ENCODE results near the gene ASIC1. TPM values are rescaled to one million over a fixed set of nuclear protein-coding genes. Genes with fewer than 3 reads are reported as not detected.

ASIC1 gene
- total RNA-seq, 2 donors from 2014 or later: 0.52 to 0.99 TPM

DNA sequence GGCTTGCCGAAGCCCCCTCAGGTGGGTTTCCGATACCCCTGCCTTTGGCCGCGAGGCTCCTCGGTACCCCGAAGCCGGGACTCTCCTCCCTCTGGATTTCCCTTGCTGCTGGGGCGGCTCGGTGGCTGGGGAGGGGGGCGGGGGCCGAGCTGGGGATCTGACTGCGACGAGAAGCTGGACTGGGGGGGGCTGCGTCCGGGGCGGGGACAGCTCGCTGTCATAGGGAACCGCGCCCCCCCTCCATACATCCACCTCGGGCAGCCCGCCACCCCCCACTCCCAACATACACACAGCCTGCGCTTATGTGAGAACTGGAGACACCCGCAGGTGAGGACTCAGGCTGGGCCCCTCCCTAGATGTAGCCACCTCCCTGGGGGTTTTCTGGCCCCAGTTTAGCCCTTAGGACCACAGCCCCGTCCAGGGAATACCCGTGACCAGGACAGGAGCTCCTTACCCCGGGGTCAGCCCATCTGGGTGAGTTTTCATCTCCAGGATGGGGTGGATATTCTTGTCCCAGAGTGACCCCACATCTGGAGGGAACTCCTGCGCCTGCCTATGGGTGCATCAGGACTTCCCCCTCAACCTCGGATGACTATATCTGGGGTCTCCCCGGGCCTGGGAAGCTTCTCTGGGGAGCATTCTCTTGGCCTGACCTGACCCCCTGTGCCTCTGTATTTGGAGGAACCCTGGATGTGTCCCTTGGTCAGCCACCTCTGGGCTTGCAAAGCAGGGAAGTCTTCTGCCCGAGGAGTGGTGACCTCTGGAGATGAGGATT, 687 bp downstream of the ASIC1 start:
- peaks cover 0 to 10% of the 10 kb centered on the region in 2 donors for H3K27me3 ChIP-seq
- no peaks in the 10 kb centered on the region for H3K36me3 ChIP-seq (replicated peaks in 1 of 2; ENCODE audit: insufficient read depth in 1 of 2, low read depth in 2 of 2)
- intact Hi-C loops (cut with DNase I): no loop called here
- ATAC-seq: no peak
- peaks cover 21% of the 10 kb centered on the region for H3K4me1 ChIP-seq
- no peak for TF ChIP-seq POLR2A (IDR thresholded peaks at IDR 0.05)
- TF ChIP-seq, protein P1, sequence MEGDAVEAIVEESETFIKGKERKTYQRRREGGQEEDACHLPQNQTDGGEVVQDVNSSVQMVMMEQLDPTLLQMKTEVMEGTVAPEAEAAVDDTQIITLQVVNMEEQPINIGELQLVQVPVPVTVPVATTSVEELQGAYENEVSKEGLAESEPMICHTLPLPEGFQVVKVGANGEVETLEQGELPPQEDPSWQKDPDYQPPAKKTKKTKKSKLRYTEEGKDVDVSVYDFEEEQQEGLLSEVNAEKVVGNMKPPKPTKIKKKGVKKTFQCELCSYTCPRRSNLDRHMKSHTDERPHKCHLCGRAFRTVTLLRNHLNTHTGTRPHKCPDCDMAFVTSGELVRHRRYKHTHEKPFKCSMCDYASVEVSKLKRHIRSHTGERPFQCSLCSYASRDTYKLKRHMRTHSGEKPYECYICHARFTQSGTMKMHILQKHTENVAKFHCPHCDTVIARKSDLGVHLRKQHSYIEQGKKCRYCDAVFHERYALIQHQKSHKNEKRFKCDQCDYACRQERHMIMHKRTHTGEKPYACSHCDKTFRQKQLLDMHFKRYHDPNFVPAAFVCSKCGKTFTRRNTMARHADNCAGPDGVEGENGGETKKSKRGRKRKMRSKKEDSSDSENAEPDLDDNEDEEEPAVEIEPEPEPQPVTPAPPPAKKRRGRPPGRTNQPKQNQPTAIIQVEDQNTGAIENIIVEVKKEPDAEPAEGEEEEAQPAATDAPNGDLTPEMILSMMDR (IDR thresholded peaks at IDR 0.05): no peak
- WGBS, 2 donors: 23 to 45% methylated on average over 3 to 29 of the region's 30 CpGs
- DNase-seq: no peak
- H3K27ac ChIP-seq: no peak overlapping the region
- H3K9me3 ChIP-seq: no peaks in the 10 kb centered on the region
- H3K4me3 ChIP-seq: no peak overlapping the region

DNA sequence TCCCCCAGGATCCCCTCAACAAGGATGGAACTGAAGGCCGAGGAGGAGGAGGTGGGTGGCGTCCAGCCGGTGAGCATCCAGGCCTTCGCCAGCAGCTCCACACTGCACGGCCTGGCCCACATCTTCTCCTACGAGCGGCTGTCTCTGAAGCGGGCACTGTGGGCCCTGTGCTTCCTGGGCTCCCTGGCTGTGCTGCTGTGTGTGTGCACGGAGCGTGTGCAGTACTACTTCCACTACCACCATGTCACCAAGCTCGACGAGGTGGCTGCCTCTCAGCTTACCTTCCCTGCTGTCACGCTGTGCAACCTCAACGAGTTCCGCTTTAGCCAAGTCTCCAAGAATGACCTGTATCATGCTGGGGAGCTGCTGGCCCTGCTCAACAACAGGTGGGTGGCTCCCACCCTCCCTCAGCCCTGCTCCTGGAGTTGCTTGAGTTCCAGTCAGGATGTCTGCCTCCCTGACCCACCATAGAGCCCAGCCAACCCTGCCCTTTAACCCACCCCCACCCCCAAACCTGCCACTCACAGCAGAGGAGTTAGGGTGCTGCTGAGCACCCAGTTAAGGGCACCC, 1.4 kb downstream of the ASIC1 start:
- no peak for DNase-seq

GRCh38 chr12:50059440-50060119, 2.2 kb downstream of the ASIC1 start:
- peaks cover 21% of the 10 kb centered on the region for H3K4me1 ChIP-seq
- H3K9me3 ChIP-seq: no peaks in the 10 kb centered on the region
- ATAC-seq (no peak), DNase-seq (no peak)
- WGBS, 2 donors: 65 to 67% methylated on average over 8 to 12 of the region's 12 CpGs
- intact Hi-C loops (cut with DNase I): loop anchor here (5.0 kb wide), 1 partner anchor 87 kb away; the partner anchor contains the start of gene AQP6
- H3K4me3 ChIP-seq: no peak overlapping the region
- peaks cover 0 to 10% of the 10 kb centered on the region in 2 donors for H3K27me3 ChIP-seq
- no peaks in the 10 kb centered on the region for H3K36me3 ChIP-seq (replicated peaks in 1 of 2; ENCODE audit: insufficient read depth in 1 of 2, low read depth in 2 of 2)
- no peak for TF ChIP-seq POLR2A (IDR thresholded peaks at IDR 0.05)
- TF ChIP-seq, protein P1 (IDR thresholded peaks at IDR 0.05): no peak
- no peak overlapping the region for H3K27ac ChIP-seq

More for the DNA sequence above, 1.4 kb downstream of the ASIC1 start:
- Histone ChIP-seq H3K27ac (no peak overlapping the region), H3K27me3 (peaks cover 0 to 10% of the 10 kb centered on the region in 2 donors), H3K4me1 (peaks cover 21% of the 10 kb centered on the region), H3K36me3 (replicated peaks in 1 of 2; ENCODE audit: insufficient read depth in 1 of 2, low read depth in 2 of 2) (no peaks in the 10 kb centered on the region), H3K9me3 (no peaks in the 10 kb centered on the region), H3K4me3 (no peak overlapping the region)
- no peak for ATAC-seq
- 79 to 88% methylated on average over 10 to 15 of the region's 15 CpGs for WGBS, 2 donors
- TF ChIP-seq, protein P1 (IDR thresholded peaks at IDR 0.05): no peak
- TF ChIP-seq POLR2A (IDR thresholded peaks at IDR 0.05): no peak
- intact Hi-C loops (cut with DNase I): no loop called here

GRCh38 chr12:50060120-50060468, 2.7 kb downstream of the ASIC1 start:
- Histone ChIP-seq H3K27ac (no peak overlapping the region), H3K9me3 (no peaks in the 10 kb centered on the region), H3K36me3 (replicated peaks in 1 of 2; ENCODE audit: insufficient read depth in 1 of 2, low read depth in 2 of 2) (no peaks in the 10 kb centered on the region), H3K4me1 (peaks cover 21% of the 10 kb centered on the region), H3K27me3 (peaks cover 0 to 10% of the 10 kb centered on the region in 2 donors), H3K4me3 (no peak overlapping the region)
- no peak for DNase-seq
- no peak for ATAC-seq
- 59 to 75% methylated on average over 1 to 4 of the region's 4 CpGs for WGBS, 2 donors
- intact Hi-C loops (cut with DNase I): loop anchor here (5.0 kb wide), 1 partner anchor 88 kb away; the partner anchor contains the start of gene AQP6
- TF ChIP-seq, protein P1 (IDR thresholded peaks at IDR 0.05): no peak
- no peak for TF ChIP-seq POLR2A (IDR thresholded peaks at IDR 0.05)
